ENCODE measurements around the gene TEAD4.

The TEAD4 gene

GRCh38 chr12:3019005-3019680, 59.9 kb downstream of the TEAD4 start:
- H3K27ac Mint-ChIP-seq = no peak overlapping the region
- no peaks in the 10 kb centered on the region for H3K36me3 Mint-ChIP-seq (ENCODE audit: low read depth)
- H3K4me3 Mint-ChIP-seq = no peak overlapping the region
- peaks cover 1% of the 10 kb centered on the region for H3K4me1 Mint-ChIP-seq (ENCODE audit: low read depth)
- H3K9me3 Mint-ChIP-seq = no peaks in the 10 kb centered on the region
- H3K27me3 Mint-ChIP-seq = no peaks in the 10 kb centered on the region
- intact Hi-C loops (cut with micrococcal nuclease) = no loop called here

- Mint-ChIP-seq H3K27me3 (no peaks in the 10 kb centered on the region), H3K4me3 (no peak overlapping the region), H3K9me3 (no peaks in the 10 kb centered on the region), H3K4me1 (ENCODE audit: low read depth) (no peaks in the 10 kb centered on the region), H3K27ac (no peak overlapping the region), H3K36me3 (ENCODE audit: low read depth) (no peaks in the 10 kb centered on the region)
- intact Hi-C loops (cut with micrococcal nuclease) = no loop called here
These were observed 61.2 kb downstream of the TEAD4 start for GRCh38 chr12:3020399-3020798.

GRCh38 chr12:3020850-3021435, 61.7 kb downstream of the TEAD4 start:
- Mint-ChIP-seq H3K4me3 (no peak overlapping the region), H3K27ac (no peak overlapping the region), H3K4me1 (ENCODE audit: low read depth) (no peaks in the 10 kb centered on the region), H3K9me3 (no peaks in the 10 kb centered on the region), H3K27me3 (no peaks in the 10 kb centered on the region), H3K36me3 (ENCODE audit: low read depth) (no peaks in the 10 kb centered on the region)
- intact Hi-C loops (cut with micrococcal nuclease) = no loop called here

GRCh38 chr12:3022411-3022810, 63.2 kb downstream of the TEAD4 start:
- Mint-ChIP-seq H3K27me3 (no peaks in the 10 kb centered on the region), H3K4me3 (no peak overlapping the region), H3K9me3 (no peaks in the 10 kb centered on the region), H3K4me1 (ENCODE audit: low read depth) (no peaks in the 10 kb centered on the region), H3K36me3 (ENCODE audit: low read depth) (no peaks in the 10 kb centered on the region), H3K27ac (no peak overlapping the region)
- intact Hi-C loops (cut with micrococcal nuclease) = no loop called here

GRCh38 chr12:3022961-3023360, 63.8 kb downstream of the TEAD4 start:
- Mint-ChIP-seq H3K4me1 (ENCODE audit: low read depth) (no peaks in the 10 kb centered on the region), H3K9me3 (no peaks in the 10 kb centered on the region), H3K36me3 (ENCODE audit: low read depth) (no peaks in the 10 kb centered on the region), H3K4me3 (no peak overlapping the region), H3K27ac (no peak overlapping the region), H3K27me3 (no peaks in the 10 kb centered on the region)
- intact Hi-C loops (cut with micrococcal nuclease) = no loop called here

GRCh38 chr12:3028108-3028507, 68.9 kb downstream of the TEAD4 start:
- H3K27me3 Mint-ChIP-seq = peaks cover 2% of the 10 kb centered on the region
- H3K27ac Mint-ChIP-seq = no peak overlapping the region
- intact Hi-C loops (cut with micrococcal nuclease) = no loop called here
- H3K9me3 Mint-ChIP-seq = no peaks in the 10 kb centered on the region
- H3K36me3 Mint-ChIP-seq (ENCODE audit: low read depth) = no peaks in the 10 kb centered on the region
- no peaks in the 10 kb centered on the region for H3K4me1 Mint-ChIP-seq (ENCODE audit: low read depth)
- H3K4me3 Mint-ChIP-seq = no peak overlapping the region

GRCh38 chr12:3030821-3031429, 71.7 kb downstream of the TEAD4 start:
- no peaks in the 10 kb centered on the region for H3K4me1 Mint-ChIP-seq (ENCODE audit: low read depth)
- intact Hi-C loops (cut with micrococcal nuclease) = no loop called here
- no peak overlapping the region for H3K4me3 Mint-ChIP-seq
- H3K27me3 Mint-ChIP-seq = peaks cover 2% of the 10 kb centered on the region
- H3K36me3 Mint-ChIP-seq (ENCODE audit: low read depth) = no peaks in the 10 kb centered on the region
- H3K9me3 Mint-ChIP-seq = no peaks in the 10 kb centered on the region
- no peak overlapping the region for H3K27ac Mint-ChIP-seq

GRCh38 chr12:3032161-3032560, 73.0 kb downstream of the TEAD4 start:
- H3K4me1 Mint-ChIP-seq (ENCODE audit: low read depth) = no peaks in the 10 kb centered on the region
- H3K4me3 Mint-ChIP-seq = no peak overlapping the region
- H3K27me3 Mint-ChIP-seq = peaks cover 2% of the 10 kb centered on the region
- no peaks in the 10 kb centered on the region for H3K9me3 Mint-ChIP-seq
- H3K36me3 Mint-ChIP-seq (ENCODE audit: low read depth) = no peaks in the 10 kb centered on the region
- no peak overlapping the region for H3K27ac Mint-ChIP-seq
- intact Hi-C loops (cut with micrococcal nuclease) = no loop called here

- Mint-ChIP-seq H3K27me3 (peaks cover 2% of the 10 kb centered on the region), H3K9me3 (no peaks in the 10 kb centered on the region), H3K4me3 (no peak overlapping the region), H3K4me1 (ENCODE audit: low read depth) (no peaks in the 10 kb centered on the region), H3K36me3 (ENCODE audit: low read depth) (no peaks in the 10 kb centered on the region), H3K27ac (no peak overlapping the region)
- intact Hi-C loops (cut with micrococcal nuclease) = no loop called here
These were observed 73.8 kb downstream of the TEAD4 start for GRCh38 chr12:3032770-3033538.

GRCh38 chr12:3033539-3033867, 74.3 kb downstream of the TEAD4 start:
- Mint-ChIP-seq H3K27ac (no peak overlapping the region), H3K4me3 (no peak overlapping the region), H3K27me3 (peaks cover 2% of the 10 kb centered on the region), H3K36me3 (ENCODE audit: low read depth) (no peaks in the 10 kb centered on the region), H3K9me3 (no peaks in the 10 kb centered on the region), H3K4me1 (ENCODE audit: low read depth) (no peaks in the 10 kb centered on the region)
- intact Hi-C loops (cut with micrococcal nuclease) = no loop called here

- Mint-ChIP-seq H3K9me3 (no peaks in the 10 kb centered on the region), H3K27ac (no peak overlapping the region), H3K4me3 (no peak overlapping the region), H3K36me3 (ENCODE audit: low read depth) (no peaks in the 10 kb centered on the region), H3K27me3 (peaks cover 2% of the 10 kb centered on the region), H3K4me1 (ENCODE audit: low read depth) (no peaks in the 10 kb centered on the region)
- intact Hi-C loops (cut with micrococcal nuclease) = no loop called here
These were observed 75.0 kb downstream of the TEAD4 start for GRCh38 chr12:3034067-3034750.

- Mint-ChIP-seq H3K9me3 (no peaks in the 10 kb centered on the region), H3K27me3 (no peaks in the 10 kb centered on the region), H3K27ac (no peak overlapping the region), H3K36me3 (ENCODE audit: low read depth) (no peaks in the 10 kb centered on the region), H3K4me1 (ENCODE audit: low read depth) (no peaks in the 10 kb centered on the region), H3K4me3 (no peak overlapping the region)
- intact Hi-C loops (cut with micrococcal nuclease) = no loop called here
These were observed 76.0 kb downstream of the TEAD4 start for GRCh38 chr12:3035171-3035570.

- H3K9me3 Mint-ChIP-seq = no peaks in the 10 kb centered on the region
- H3K27ac Mint-ChIP-seq = no peak overlapping the region
- no peaks in the 10 kb centered on the region for H3K36me3 Mint-ChIP-seq (ENCODE audit: low read depth)
- H3K4me1 Mint-ChIP-seq (ENCODE audit: low read depth) = no peaks in the 10 kb centered on the region
- H3K4me3 Mint-ChIP-seq = no peak overlapping the region
- H3K27me3 Mint-ChIP-seq = no peaks in the 10 kb centered on the region
- intact Hi-C loops (cut with micrococcal nuclease) = no loop called here
These were observed 76.9 kb downstream of the TEAD4 start for GRCh38 chr12:3035815-3036702.

All from dendritic cell treated with granulocyte-macrophage colony-stimulating factor and Interleukin-4, amounts not matched to agents 40 ng/mL and 50 ng/mL, for 4 days (primary cell).